Inferior parietal cortex (tissue), 1 donor: ENCODE results near the gene METTL8.
A peak's percentile ranks its signal among the peaks of the same experiment; 100 is the strongest.
"Not testable (repeated sequence)": the region's sequence is repeated elsewhere in the genome, so short reads cannot be mapped to it uniquely, and the experiment has no call there.

ENCODE experiments used
- DNase-seq: peaks from one replicate; pipeline ENCODE4 v3.0.0-alpha.2; 2016; ENCODE audit errors: extremely low spot score

METTL8 gene

GRCh38 chr2:171315781-171316180 is 118.0 kb downstream of the METTL8 start:
- no peak for DNase-seq

DNA sequence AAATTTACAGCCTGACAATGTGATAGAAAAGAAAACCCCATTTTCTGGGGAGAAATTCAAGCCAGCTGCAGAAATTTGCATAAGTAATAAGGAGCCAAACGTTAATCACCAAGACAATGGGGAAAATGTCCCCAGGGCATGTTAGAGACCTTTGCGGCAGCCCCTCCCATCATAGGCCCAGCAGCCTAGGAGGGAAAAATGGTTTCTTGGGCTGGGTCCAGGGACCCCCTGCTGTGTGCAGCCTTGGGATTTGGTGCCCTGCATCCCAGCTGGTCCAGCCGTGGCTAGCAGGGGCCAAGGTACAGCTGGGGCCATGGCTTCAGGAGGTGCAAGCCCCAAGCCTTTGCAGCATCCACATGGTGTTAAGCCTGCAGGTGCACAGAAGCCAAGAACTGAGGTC is 121.6 kb downstream of the METTL8 start:
- not testable (repeated sequence) for DNase-seq

DNA sequence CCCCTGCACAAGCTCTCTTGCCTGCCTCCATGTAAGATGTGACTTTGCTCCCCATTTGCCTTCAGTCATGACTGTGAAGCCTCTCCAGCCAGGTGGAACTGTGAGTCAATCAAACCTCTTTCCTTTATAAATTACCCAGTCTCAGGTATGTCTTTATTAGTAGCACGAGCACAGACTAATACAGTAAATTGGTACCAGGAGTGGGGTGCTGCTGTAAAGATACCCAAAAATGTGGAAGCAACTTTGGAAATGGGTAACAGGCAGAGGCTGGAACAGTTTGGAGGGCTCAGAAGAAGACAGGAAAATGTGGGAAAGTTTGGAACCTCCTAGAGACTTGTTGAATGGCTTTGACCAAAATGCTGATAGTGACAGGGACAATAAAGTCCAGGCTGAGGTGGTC is 122.2 kb downstream of the METTL8 start:
- DNase-seq: not testable (repeated sequence)

GRCh38 chr2:171310889-171311288 is 122.9 kb downstream of the METTL8 start:
- no peak for DNase-seq

GRCh38 chr2:171309455-171310286 is 124.1 kb downstream of the METTL8 start:
- no peak for DNase-seq

- DNase-seq: no peak
These were observed 125.3 kb downstream of the METTL8 start for GRCh38 chr2:171308280-171309054.

GRCh38 chr2:171307560-171307959 is 126.2 kb downstream of the METTL8 start:
- DNase-seq: no peak

DNA sequence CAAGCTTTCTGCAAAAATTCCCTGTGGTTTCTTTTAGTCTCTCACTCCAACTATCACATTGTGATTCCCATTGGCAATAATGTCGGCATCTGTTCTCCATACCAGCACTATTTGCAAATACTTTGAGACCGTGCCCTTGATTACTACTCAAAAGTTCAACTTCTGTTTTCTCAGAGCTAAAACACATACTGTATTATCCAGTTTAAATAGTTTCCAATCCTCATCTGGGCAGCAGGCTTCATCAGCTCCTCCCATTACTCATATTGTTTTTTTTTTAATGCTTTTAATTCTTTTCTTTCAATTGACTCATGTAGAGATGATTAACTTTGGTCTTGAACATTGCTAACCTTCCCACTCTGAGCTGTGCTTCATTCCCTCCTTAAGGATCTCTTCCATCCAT is 135.8 kb downstream of the METTL8 start:
- DNase-seq: no peak

GRCh38 chr2:171294608-171295007 is 139.2 kb downstream of the METTL8 start:
- no peak for DNase-seq

- DNase-seq: no peak
These were observed 140.1 kb downstream of the METTL8 start for GRCh38 chr2:171293661-171294060.

- DNase-seq: no peak
These were observed 143.8 kb downstream of the METTL8 start for GRCh38 chr2:171289991-171290390.

DNA sequence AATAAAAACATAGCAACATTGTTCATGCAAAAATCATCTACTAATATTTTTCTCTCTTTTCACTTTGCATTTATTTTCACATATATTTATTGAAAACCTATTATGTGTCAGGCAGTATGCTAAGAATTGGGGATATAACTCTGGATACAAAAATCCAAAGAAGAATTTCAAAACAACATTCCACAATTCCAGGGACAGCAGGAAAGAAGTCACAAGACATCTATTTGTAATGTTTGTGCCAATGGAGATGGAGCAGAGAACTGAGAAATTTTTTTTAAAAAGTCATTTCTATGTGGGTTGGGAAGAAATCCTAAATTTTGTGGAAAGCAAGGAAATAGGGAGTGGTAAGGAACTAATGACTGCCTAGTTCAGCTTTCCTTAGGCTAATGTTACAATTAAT is 144.5 kb downstream of the METTL8 start:
- DNase-seq: no peak

DNA sequence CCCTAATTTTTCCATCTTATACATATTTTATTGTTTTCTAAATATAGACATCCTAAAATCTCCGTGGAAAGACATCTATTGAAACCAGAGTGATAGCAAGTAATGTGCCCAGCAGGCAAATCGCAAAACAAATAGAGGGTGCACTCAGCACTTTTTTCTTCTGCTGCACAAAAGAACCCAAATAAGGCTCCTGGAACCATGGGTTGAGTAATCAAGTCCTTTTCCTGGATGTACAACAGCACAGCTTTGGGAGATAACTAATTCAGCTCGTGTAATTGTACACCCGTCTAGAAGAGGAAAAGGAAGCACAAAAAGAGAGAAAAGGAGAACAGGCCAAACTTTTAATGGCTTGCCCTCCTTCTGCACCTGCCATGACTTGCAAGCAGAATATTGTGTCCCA is 146.2 kb downstream of the METTL8 start:
- no peak for DNase-seq

GRCh38 chr2:171287036-171287571 is 146.7 kb downstream of the METTL8 start:
- no peak for DNase-seq

GRCh38 chr2:171281110-171281509 is 152.7 kb downstream of the METTL8 start:
- no peak for DNase-seq

GRCh38 chr2:171279983-171280790 is 153.6 kb downstream of the METTL8 start:
- DNase-seq: no peak

- DNase-seq: no peak
These were observed 159.0 kb downstream of the METTL8 start for GRCh38 chr2:171274757-171275156.

DNA sequence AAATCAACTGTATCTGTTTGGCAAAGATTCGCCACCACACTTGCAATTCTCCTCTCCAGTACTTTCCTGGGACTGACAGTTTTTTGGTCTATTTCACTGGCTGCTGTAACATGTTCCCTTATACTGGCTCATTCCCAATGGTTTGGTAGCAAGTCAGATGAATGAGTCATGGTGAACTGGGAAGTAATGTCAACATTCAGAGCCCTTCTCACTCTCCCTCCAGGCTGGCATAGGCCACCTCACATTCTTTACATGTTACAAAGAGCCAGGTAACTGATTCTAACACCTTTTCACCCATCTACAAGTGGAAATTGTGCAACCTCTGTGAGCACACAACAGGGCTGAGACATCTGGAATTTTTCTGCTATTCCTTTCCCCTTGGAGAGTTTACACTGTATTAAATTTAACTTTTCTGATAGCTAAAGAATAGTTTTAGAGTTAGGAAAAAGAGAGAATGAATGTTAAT is 161.8 kb downstream of the METTL8 start:
- peak; percentile 40 for DNase-seq

- DNase-seq: no peak
These were observed 162.4 kb downstream of the METTL8 start for GRCh38 chr2:171271386-171271785.

GRCh38 chr2:171267855-171268629 is 165.7 kb downstream of the METTL8 start:
- no peak for DNase-seq
